Stimulated activated CD8-positive, alpha-beta memory T cell treated with anti-CD3 and anti-CD28 coated beads, Interleukin-15, amount 100 ng/mL, for 48 hours (primary cell): Measurements from ENCODE around the gene PIEZO2.

Experiments used
- DNase-seq, 2 donors: peaks; one replicate each; pipeline ENCODE4 v3.0.0-alpha.2; 2020; ENCODE audit warnings: low read depth in 2 of 2

PIEZO2 gene

GRCh38 chr18:10896851-10897250, 252.5 kb downstream of the PIEZO2 start:
- no peak for DNase-seq

GRCh38 chr18:10895976-10896375, 253.4 kb downstream of the PIEZO2 start:
- DNase-seq: no peak

- DNase-seq: no peak
These were observed 254.9 kb downstream of the PIEZO2 start for GRCh38 chr18:10894501-10894900.

GRCh38 chr18:10893761-10894160, 255.6 kb downstream of the PIEZO2 start:
- no peak for DNase-seq

- DNase-seq: no peak
These were observed 256.2 kb downstream of the PIEZO2 start for GRCh38 chr18:10893196-10893595.

- DNase-seq: no peak
These were observed 256.6 kb downstream of the PIEZO2 start for GRCh38 chr18:10892786-10893185.

GRCh38 chr18:10890022-10890421, 259.3 kb downstream of the PIEZO2 start:
- DNase-seq: no peak

GRCh38 chr18:10878703-10879102, 270.7 kb downstream of the PIEZO2 start:
- no peak for DNase-seq

GRCh38 chr18:10877987-10878386, 271.4 kb downstream of the PIEZO2 start:
- DNase-seq: no peak

GRCh38 chr18:10875811-10876210, 273.6 kb downstream of the PIEZO2 start:
- no peak for DNase-seq

GRCh38 chr18:10872304-10872703, 277.1 kb downstream of the PIEZO2 start:
- no peak for DNase-seq

- DNase-seq: no peak
These were observed 284.6 kb downstream of the PIEZO2 start for GRCh38 chr18:10864722-10865121.

- no peak for DNase-seq
These were observed 286.3 kb downstream of the PIEZO2 start for GRCh38 chr18:10863026-10863425.

GRCh38 chr18:10860928-10861327, 288.4 kb downstream of the PIEZO2 start:
- no peak for DNase-seq

GRCh38 chr18:10860382-10860781, 289.0 kb downstream of the PIEZO2 start:
- no peak for DNase-seq

GRCh38 chr18:10858477-10858876, 290.9 kb downstream of the PIEZO2 start:
- DNase-seq: no peak

GRCh38 chr18:10856132-10856531, 293.2 kb downstream of the PIEZO2 start:
- no peak for DNase-seq

GRCh38 chr18:10852385-10853303, 296.7 kb downstream of the PIEZO2 start:
- no peak for DNase-seq

GRCh38 chr18:10851824-10852319, 297.5 kb downstream of the PIEZO2 start:
- no peak for DNase-seq

- DNase-seq: no peak
These were observed 298.5 kb downstream of the PIEZO2 start for GRCh38 chr18:10850840-10851239.

GRCh38 chr18:10850216-10850615, 299.2 kb downstream of the PIEZO2 start:
- no peak for DNase-seq

- no peak for DNase-seq
These were observed 301.5 kb downstream of the PIEZO2 start for GRCh38 chr18:10847907-10848306.

- DNase-seq: no peak
These were observed 302.0 kb downstream of the PIEZO2 start for GRCh38 chr18:10847408-10847790.
